Islet of Langerhans (tissue), 1 donor: ENCODE data around the gene SMTN.
"Not testable (repeated sequence)": the region's sequence is repeated elsewhere in the genome, so short reads cannot be mapped to it uniquely, and the experiment has no call there.

ENCODE experiments used
- FAIRE-seq: peaks from one replicate; lab custom pipeline; 2011; peaks lifted over from hg19 to GRCh38; lab: Jason Lieb, UNC

The SMTN gene

GRCh38 chr22:31073125-31073524, 8.0 kb upstream of the SMTN start:
- FAIRE-seq, result not testable (repeated sequence)

- not testable (repeated sequence) for FAIRE-seq
Observed at GRCh38 chr22:31073545-31074145, 7.5 kb upstream of the SMTN start.

- FAIRE-seq, result no peak
Observed at GRCh38 chr22:31075961-31076360, 5.2 kb upstream of the SMTN start.

GRCh38 chr22:31077681-31078080, 3.4 kb upstream of the SMTN start:
- FAIRE-seq, result no peak

GRCh38 chr22:31078389-31078788, 2.7 kb upstream of the SMTN start:
- not testable (repeated sequence) for FAIRE-seq

GRCh38 chr22:31079095-31079642, 1.9 kb upstream of the SMTN start:
- no peak for FAIRE-seq

GRCh38 chr22:31080164-31080847, 812 bp upstream of the SMTN start:
- FAIRE-seq, result no peak

- no peak for FAIRE-seq
Observed at GRCh38 chr22:31081963-31082605, 966 bp downstream of the SMTN start.

- FAIRE-seq, result no peak
Observed at GRCh38 chr22:31082606-31083376, 1.7 kb downstream of the SMTN start.

GRCh38 chr22:31083377-31083768, 2.3 kb downstream of the SMTN start:
- no peak for FAIRE-seq

GRCh38 chr22:31083923-31084810, 3.0 kb downstream of the SMTN start:
- no peak for FAIRE-seq

- no peak for FAIRE-seq
Observed at GRCh38 chr22:31084811-31085492, 3.8 kb downstream of the SMTN start.

GRCh38 chr22:31085493-31085824, 4.3 kb downstream of the SMTN start:
- no peak for FAIRE-seq

- FAIRE-seq, result no peak
Observed at GRCh38 chr22:31085928-31086327, 4.8 kb downstream of the SMTN start.

GRCh38 chr22:31086703-31087330, 5.7 kb downstream of the SMTN start:
- no peak for FAIRE-seq

- FAIRE-seq, result no peak
Observed at GRCh38 chr22:31087744-31088215, 6.7 kb downstream of the SMTN start.

- no peak for FAIRE-seq
Observed at GRCh38 chr22:31088233-31088986, 7.3 kb downstream of the SMTN start.

- FAIRE-seq, result no peak
Observed at GRCh38 chr22:31089160-31090100, 8.3 kb downstream of the SMTN start.
